Retinal pigment epithelial cell (primary cell): Measurements from ENCODE around the gene SLC22A7.
"Not testable (repeated sequence)": the region's sequence is repeated elsewhere in the genome, so short reads cannot be mapped to it uniquely, and the experiment has no call there.

ENCODE experiments used
- DNase-seq: peaks from one replicate; pipeline ENCODE4 v3.0.0-alpha.2; 2010; ENCODE audit warnings: low read depth
- H3K4me3 ChIP-seq: 2 replicates; pipeline ENCODE4 v1.5.1; 2011; ENCODE audit warnings: mild to moderate bottlenecking, low read length, control low read depth, moderate library complexity
- TF ChIP-seq, protein P1 (sequence below): conservative IDR thresholded peaks from 2 replicates; pipeline ENCODE4 v1.5.1; 2011; ENCODE audit warnings: low read depth, low read length, control low read depth, inconsistent platforms

The SLC22A7 gene

DNA sequence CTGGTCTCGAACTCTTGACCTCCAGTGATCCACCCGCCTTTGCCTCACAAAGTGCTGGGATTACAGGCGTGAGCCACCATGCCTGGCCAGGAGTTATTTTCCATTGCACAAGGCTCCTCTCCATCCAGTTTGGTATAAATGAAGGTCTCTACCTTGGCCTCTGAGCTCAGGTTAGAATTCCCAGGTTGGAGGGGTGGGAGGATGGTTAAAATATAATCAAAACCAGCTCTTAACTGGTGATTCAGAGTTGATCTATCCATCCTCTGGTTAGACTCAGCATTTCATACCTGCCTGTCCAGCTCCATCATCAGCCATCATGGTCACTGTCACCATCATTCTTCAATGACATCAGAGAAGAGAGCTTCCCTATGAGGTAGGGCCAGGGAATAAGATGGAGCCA is 2.6 kb upstream of the SLC22A7 start:
- no peak for DNase-seq
- no peak overlapping the region for H3K4me3 ChIP-seq
- TF ChIP-seq, protein P1, sequence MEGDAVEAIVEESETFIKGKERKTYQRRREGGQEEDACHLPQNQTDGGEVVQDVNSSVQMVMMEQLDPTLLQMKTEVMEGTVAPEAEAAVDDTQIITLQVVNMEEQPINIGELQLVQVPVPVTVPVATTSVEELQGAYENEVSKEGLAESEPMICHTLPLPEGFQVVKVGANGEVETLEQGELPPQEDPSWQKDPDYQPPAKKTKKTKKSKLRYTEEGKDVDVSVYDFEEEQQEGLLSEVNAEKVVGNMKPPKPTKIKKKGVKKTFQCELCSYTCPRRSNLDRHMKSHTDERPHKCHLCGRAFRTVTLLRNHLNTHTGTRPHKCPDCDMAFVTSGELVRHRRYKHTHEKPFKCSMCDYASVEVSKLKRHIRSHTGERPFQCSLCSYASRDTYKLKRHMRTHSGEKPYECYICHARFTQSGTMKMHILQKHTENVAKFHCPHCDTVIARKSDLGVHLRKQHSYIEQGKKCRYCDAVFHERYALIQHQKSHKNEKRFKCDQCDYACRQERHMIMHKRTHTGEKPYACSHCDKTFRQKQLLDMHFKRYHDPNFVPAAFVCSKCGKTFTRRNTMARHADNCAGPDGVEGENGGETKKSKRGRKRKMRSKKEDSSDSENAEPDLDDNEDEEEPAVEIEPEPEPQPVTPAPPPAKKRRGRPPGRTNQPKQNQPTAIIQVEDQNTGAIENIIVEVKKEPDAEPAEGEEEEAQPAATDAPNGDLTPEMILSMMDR = no peak

DNA sequence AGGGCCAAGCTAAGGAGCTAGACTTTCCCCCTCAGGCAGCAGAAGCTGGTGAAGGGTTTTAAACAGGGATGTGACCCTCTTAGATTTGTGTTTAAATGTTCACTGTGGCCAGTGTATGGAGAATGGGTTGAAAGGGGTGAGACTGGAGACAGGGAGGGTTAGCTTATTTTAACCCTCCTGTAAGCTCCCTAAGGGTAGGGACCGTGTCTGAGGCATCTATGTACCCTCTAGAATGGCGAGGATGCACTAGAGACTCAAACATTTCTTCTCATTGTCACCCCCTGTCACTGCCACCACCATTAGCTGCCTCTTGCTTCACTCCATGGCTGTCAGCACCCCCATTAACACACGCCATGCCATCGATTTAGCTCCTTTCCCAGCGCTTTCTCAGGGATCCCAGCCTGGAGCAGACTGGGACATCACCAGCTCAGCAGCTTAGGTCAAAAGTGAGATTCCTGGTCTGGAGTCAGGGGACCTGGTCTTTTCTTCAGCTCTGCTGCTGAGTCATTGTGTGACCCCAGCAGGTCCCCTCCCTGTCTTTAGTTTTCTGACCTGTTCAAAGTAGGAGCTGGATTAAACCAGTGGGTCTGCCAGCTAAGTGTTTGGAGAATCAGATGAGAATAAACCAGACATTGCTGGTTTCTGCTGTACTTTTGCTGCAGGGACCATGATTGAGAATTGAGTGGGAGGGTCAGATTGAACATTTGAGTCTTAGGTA is 1.1 kb upstream of the SLC22A7 start:
- no peak for DNase-seq
- TF ChIP-seq, protein P1 = no peak

DNA sequence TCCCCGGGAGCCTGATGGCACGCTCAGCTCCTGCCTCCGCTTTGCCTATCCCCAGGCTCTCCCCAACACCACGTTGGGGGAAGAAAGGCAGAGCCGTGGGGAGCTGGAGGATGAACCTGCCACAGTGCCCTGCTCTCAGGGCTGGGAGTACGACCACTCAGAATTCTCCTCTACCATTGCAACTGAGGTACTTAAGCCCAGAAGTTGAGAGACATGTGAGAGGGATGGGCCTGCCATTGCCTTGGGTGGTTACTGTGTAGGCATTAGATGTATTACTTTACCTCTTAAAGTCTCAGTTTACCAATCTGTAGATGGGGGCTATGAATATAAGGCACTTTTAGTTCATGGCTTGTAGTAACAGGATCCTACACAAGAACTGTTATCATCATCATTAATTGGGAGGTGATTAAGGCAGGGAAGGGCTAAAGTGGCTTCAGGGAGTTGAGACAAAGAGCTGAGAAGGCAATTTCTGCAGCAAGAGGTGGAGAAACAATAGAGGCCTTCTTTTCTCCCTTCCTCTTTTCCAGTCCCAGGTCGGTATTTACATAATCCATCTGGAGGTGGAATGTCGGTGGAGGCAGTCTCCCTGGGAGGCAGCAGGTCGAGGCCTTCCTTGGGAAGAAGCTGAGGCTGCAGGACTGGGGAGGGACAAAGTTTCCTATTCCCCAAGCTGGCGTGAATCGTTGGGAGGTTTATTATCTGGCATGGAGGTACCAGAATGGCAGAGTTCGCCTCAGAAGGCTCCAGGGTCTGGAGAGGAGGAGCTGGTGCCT is 691 bp downstream of the SLC22A7 start:
- H3K4me3 ChIP-seq = no peak overlapping the region
- TF ChIP-seq, protein P1 = no peak
- DNase-seq = no peak

More for the DNA sequence above, 1.1 kb upstream of the SLC22A7 start:
- no peak overlapping the region for H3K4me3 ChIP-seq

DNA sequence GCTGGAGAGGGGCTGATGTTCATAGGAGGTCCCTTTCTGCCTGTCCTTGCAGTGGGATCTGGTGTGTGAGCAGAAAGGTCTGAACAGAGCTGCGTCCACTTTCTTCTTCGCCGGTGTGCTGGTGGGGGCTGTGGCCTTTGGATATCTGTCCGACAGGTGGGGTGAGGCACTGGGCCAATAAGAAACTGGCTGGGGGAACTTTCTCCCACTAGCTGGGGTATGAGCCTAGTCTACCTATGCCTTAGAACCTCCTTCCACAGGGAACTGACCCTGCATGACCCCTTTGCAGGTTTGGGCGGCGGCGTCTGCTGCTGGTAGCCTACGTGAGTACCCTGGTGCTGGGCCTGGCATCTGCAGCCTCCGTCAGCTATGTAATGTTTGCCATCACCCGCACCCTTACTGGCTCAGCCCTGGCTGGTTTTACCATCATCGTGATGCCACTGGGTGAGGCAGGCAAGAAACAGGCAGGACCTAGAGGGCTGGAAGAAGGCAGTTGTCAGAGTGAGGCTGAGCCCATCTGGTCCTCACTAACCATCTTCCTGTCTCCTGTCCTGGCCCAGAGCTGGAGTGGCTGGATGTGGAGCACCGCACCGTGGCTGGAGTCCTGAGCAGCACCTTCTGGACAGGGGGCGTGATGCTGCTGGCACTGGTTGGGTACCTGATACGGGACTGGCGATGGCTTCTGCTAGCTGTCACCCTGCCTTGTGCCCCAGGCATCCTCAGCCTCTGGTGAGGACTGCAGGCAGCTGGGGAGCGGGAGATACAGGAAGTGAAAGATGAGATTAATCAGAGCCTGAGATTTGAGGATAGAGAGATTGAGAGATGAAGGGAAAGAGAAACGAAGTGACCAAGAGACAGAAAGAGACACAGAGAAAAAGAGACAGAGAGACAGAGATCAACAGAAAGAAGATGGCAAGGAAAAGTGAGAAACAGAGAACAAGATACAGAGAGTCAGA is 1.6 kb downstream of the SLC22A7 start:
- H3K4me3 ChIP-seq = no peak overlapping the region
- TF ChIP-seq, protein P1 = no peak
- DNase-seq = no peak

DNA sequence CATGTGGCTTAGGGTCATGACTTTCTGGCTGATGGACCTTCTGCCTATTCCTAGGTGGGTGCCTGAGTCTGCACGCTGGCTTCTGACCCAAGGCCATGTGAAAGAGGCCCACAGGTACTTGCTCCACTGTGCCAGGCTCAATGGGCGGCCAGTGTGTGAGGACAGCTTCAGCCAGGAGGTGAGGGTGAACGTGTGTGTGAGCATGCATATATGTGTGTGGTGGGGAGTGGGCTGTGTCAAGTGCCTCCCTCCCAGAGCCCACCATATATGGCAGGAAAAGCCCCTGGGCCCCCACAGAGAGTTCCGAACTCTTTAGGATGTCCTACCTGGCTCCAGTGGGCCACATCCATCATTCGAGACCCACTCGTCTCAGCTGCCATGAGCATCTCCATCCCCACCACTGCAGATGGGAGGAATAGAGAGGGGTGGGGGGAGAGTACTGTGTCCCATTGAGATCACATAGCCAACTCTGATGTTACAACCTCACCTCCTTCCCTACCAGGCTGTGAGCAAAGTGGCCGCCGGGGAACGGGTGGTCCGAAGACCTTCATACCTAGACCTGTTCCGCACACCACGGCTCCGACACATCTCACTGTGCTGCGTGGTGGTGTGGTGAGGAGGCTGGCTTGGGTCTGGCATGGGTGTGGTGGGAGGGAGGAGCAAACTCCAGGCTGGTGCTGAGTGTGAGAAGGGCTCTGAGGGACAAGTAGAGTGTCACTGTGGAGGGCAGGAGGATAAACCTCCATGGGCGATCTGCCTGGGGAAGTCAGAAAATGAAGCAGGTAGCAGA is 3.2 kb downstream of the SLC22A7 start:
- DNase-seq = no peak
- TF ChIP-seq, protein P1 = no peak
- no peak overlapping the region for H3K4me3 ChIP-seq

DNA sequence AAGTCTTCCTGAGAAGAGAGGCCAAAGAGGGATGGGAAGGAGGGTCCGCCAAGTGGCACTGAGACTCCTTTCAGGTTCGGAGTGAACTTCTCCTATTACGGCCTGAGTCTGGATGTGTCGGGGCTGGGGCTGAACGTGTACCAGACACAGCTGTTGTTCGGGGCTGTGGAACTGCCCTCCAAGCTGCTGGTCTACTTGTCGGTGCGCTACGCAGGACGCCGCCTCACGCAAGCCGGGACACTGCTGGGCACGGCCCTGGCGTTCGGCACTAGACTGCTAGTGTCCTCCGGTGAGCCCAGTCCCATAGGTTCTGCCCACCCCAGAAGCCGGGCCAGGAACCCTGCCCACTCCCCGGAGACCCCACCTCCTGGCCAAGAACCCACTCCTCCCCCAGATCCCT is 4.1 kb downstream of the SLC22A7 start:
- TF ChIP-seq, protein P1 = no peak
- no peak for DNase-seq
- no peak overlapping the region for H3K4me3 ChIP-seq

DNA sequence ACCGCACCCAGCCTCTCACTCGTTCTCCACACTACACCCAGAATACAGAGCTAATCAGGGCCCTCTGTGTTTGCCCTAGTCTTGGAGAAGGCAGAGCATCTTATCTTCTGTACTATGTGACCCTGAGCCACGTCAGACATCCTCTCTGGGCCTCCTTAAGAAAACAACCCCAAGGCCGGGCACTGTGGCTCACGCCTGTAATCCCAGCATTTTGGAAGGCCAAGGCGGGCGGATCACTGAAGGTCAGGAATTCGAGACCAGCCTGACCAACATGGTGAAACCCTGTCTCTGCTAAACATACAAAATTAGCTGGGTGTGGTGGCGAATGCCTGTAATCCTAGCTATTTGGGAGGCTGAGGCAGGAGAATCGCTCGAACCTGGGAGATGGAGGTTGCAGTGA is 4.9 kb downstream of the SLC22A7 start:
- not testable (repeated sequence) for H3K4me3 ChIP-seq, DNase-seq
